Choroid plexus epithelial cell (primary cell): Measurements from ENCODE around the gene TAF12.
"Not testable (repeated sequence)": the region's sequence is repeated elsewhere in the genome, so short reads cannot be mapped to it uniquely, and the experiment has no call there.

Source experiments
- DNase-seq: peaks from one replicate; pipeline ENCODE4 v3.0.0-alpha.2; 2010; ENCODE audit warnings: low read depth
- H3K4me3 ChIP-seq: 2 replicates; pipeline ENCODE4 v1.5.1; 2011; ENCODE audit warnings: low read depth, mild to moderate bottlenecking, control low read depth, low read length, moderate library complexity
- CTCF ChIP-seq: conservative IDR thresholded peaks from 2 replicates; pipeline ENCODE4 v1.5.1; 2011; ENCODE audit warnings: low read depth, mild to moderate bottlenecking, control low read depth, inconsistent platforms, low read length, moderate library complexity

The TAF12 gene

GRCh38 chr1:28578696-28579218 is 64.1 kb downstream of the TAF12 start:
- DNase-seq: no peak

DNA sequence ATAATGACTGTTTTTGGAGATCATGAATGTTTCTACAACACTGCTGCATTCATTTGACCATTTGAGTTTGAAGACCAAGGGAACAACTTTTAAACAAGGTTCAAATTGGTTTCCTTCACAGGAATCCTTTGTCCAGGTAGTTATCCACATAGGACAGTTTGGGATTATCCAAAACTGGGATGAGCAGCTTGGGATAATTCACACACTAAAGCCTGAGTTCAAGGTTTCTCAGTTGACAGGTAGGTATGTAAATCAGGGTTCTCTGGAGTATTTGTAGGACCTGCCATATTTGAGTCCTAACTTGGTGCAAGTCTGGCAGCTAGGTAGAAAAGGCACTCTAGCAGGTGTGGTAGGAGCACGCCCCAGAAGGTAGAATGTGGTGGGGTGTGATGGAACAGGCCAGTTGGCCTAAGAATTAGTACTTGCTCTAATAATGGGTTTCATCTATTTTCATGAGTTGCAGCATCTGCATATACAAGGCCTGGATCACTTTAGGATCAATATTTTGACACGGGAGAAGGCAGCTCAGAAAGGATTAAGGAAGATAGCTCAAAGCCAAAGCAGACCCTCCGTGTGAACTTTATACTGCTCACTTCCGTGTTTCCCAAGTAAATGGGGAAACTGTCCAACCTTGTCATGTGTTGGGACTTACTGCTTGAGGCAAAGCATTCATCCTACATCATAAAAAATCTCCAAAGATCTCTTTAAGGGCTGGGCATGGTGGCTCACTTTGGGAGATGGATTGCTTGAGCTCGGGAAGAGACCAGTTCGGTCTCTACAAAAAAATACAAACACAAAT is 64.9 kb downstream of the TAF12 start:
- TF ChIP-seq CTCF: no peak
- no peak overlapping the region for H3K4me3 ChIP-seq
- DNase-seq: no peak

More at GRCh38 chr1:28578696-28579218, 64.1 kb downstream of the TAF12 start:
- no peak overlapping the region for H3K4me3 ChIP-seq
- no peak for TF ChIP-seq CTCF

DNA sequence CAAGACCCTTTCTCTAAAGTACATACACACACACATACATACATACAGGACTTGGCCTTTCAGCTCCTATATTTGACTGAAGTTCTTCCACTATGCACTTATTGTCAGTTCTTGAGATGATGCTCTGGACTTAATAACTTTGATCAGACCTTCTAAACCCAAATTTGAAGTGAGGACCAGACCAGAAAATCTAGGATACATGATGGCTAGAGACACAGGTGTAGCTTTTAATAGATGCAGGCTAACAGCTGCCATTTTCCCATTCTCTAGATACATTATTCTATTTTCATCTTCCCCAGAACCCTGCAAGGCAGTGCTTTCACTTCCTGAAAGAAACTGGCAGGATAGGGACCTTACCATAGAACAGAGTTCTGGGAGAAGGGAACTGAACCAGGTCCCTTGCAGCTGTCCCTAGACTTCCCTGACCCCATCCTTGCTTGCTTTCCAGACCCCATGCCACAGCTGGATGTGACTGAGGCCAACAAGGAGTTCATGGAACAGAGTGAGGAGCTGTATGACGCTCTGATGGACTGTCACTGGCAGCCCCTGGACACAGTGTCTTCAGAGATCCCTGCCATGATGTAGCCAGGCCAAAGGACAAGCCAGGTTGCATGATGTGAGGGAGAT is 65.7 kb downstream of the TAF12 start:
- no peak for TF ChIP-seq CTCF
- DNase-seq: no peak
- no peak overlapping the region for H3K4me3 ChIP-seq

DNA sequence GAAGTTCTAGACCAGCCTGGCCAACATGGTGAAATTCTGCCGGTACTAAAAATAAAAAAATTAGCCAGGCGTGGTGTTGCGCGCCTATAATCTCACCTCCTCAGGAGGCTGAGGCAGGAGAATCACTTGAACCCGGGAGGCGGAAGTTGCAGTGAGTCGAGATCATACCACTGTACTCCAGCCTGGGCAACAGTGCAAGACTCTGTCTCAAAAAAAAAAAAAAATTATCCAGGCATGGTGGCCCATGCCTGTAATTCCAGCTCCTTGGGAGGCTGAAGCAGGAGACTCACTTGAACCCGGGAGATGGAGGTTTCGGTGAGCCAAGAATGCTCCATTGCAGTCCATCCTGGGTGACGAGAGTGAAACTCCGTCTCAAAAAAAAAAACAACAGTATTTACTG is 69.3 kb downstream of the TAF12 start:
- TF ChIP-seq CTCF: no peak
- no peak for DNase-seq

GRCh38 chr1:28572891-28573290 is 70.0 kb downstream of the TAF12 start:
- H3K4me3 ChIP-seq: not testable (repeated sequence)
- peak; percentile 93 for DNase-seq

More for the DNA sequence above, 69.3 kb downstream of the TAF12 start:
- H3K4me3 ChIP-seq: no peak overlapping the region

GRCh38 chr1:28571911-28572310 is 71.0 kb downstream of the TAF12 start:
- no peak for DNase-seq
- H3K4me3 ChIP-seq: no peak overlapping the region
- no peak for TF ChIP-seq CTCF

DNA sequence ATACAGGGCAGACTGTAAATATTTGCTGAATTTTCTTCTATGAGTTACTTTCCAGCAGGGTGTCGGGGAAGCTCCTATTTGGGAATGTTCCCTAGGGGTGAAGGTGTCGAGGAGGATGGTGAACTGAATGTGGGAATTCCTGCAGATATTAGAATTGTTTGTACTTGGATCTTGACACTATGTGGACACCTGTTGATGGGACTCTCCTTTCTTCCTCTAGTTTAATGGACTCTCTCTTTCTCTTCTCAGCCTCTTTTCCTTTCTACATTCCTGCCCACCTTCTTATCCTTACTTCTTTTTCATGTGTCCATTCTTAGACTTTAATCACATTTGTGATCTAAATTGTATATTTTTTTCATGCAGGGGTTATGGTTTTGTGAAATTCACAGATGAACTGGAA is 75.9 kb downstream of the TAF12 start:
- H3K4me3 ChIP-seq: no peak overlapping the region
- no peak for TF ChIP-seq CTCF
- DNase-seq: no peak
